ENCODE measurements around the gene CFAP74. TPM values are rescaled to one million over a fixed set of nuclear protein-coding genes. Genes with fewer than 3 reads are reported as not detected.
A peak's percentile ranks its signal among the peaks of the same experiment; 100 is the strongest.

CFAP74 gene
- total RNA-seq, 1 experiment from 2014 or later: not detected

- Histone ChIP-seq H3K79me2 (ENCODE audit: low read length) (no peaks in the 10 kb centered on the region), H4K20me1 (ENCODE audit: low read length) (no peaks in the 10 kb centered on the region), H3F3A (ENCODE audit: low read length, unreplicated experiment) (no peaks in the 10 kb centered on the region), H3K9me3 (ENCODE audit: low read length) (no peaks in the 10 kb centered on the region), H3K9me2 (replicated peaks; ENCODE audit: low read length) (no peaks in the 10 kb centered on the region), H3K27ac (ENCODE audit: low read length) (no peak overlapping the region), H3K36me3 (ENCODE audit: low read depth, low read length) (no peaks in the 10 kb centered on the region), H3K27me3 (ENCODE audit: low read length) (no peaks in the 10 kb centered on the region), H3K4me2 (ENCODE audit: low read length) (peak overlapping the region; percentile 88), H3K4me3 (ENCODE audit: low read length) (peak overlapping the region; percentile 73), H2AFZ (ENCODE audit: low read length) (peak overlapping the region; percentile 78), H3K9ac (ENCODE audit: low read length) (peak overlapping the region; percentile 16; the same call in 1 of the 2 replicates), H3K4me1 (ENCODE audit: insufficient read depth, low read length) (peaks cover 15% of the 10 kb centered on the region)
- peak; percentile 87 for ATAC-seq
- CTCF ChIA-PET: interaction anchor here (0.7 kb wide), 1 partner anchor 125 kb away, joined by 5 read pairs; no protein-coding TSS in a partner anchor
- peak; percentile 100 for DNase-seq
- intact Hi-C loops (cut with micrococcal nuclease): loop anchor here (1.0 kb wide), 2 partner anchors 10 to 214 kb away; no protein-coding TSS in a partner anchor
- BruUV-seq (replicated peaks): no TSS peak
- POLR2A ChIA-PET (ENCODE audit: unreplicated experiment): no interaction called here
- TF ChIP-seq CTCF (conservative IDR thresholded peaks at IDR 0.05; ENCODE audit: low read depth, low read length): no peak
- no peak for TF ChIP-seq EZH2phosphoT487 (IDR thresholded peaks at IDR 0.05; ENCODE audit: borderline replicate concordance, low read length)
These were observed 84.1 kb downstream of the CFAP74 start for GRCh38 chr1:1919304-1920056.

- Histone ChIP-seq H3F3A (ENCODE audit: low read length, unreplicated experiment) (no peaks in the 10 kb centered on the region), H3K4me2 (ENCODE audit: low read length) (peak within 1 kb of the TSS; percentile 88), H3K4me3 (ENCODE audit: low read length) (peak within 1 kb of the TSS; percentile 73), H4K20me1 (ENCODE audit: low read length) (no peaks in the 10 kb centered on the region), H2AFZ (ENCODE audit: low read length) (peak within 1 kb of the TSS; percentile 78), H3K79me2 (ENCODE audit: low read length) (no peaks in the 10 kb centered on the region), H3K27ac (ENCODE audit: low read length) (no peak within 1 kb of the TSS), H3K27me3 (ENCODE audit: low read length) (no peaks in the 10 kb centered on the region), H3K9me2 (replicated peaks; ENCODE audit: low read length) (no peaks in the 10 kb centered on the region), H3K9me3 (ENCODE audit: low read length) (no peaks in the 10 kb centered on the region), H3K4me1 (ENCODE audit: insufficient read depth, low read length) (peaks cover 15% of the 10 kb centered on the region), H3K36me3 (ENCODE audit: low read depth, low read length) (no peaks in the 10 kb centered on the region), H3K9ac (ENCODE audit: low read length) (peak within 1 kb of the TSS; percentile 35)
- ATAC-seq: peak; percentile 44; the same call in 1 of the 2 replicates
- TF ChIP-seq EZH2phosphoT487 (IDR thresholded peaks at IDR 0.05; ENCODE audit: borderline replicate concordance, low read length): no peak
- peak; percentile 40 for TF ChIP-seq CTCF (conservative IDR thresholded peaks at IDR 0.05; ENCODE audit: low read depth, low read length)
- TF ChIP-seq EZH2 (IDR thresholded peaks at IDR 0.05; ENCODE audit: low read length, unreplicated experiment): no peak
- DNase-seq: no peak
- BruUV-seq (replicated peaks): no TSS peak
- POLR2A ChIA-PET (ENCODE audit: unreplicated experiment): no interaction called here
- CTCF ChIA-PET: no interaction called here
- intact Hi-C loops (cut with micrococcal nuclease): loop anchor here (1.0 kb wide), 2 partner anchors 10 to 214 kb away; no protein-coding TSS in a partner anchor
These were observed 84.7 kb downstream of the CFAP74 start, which contains the start of gene TMEM52 for GRCh38 chr1:1918901-1919303. TMEM52 (minus strand) TSS chr1:1919279; CDS start chr1:1919265, 14 bp downstream.

Measured in PC-3 (cell line).